Activated CD8-positive, alpha-beta memory T cell treated with anti-CD3 and anti-CD28 coated beads, Interleukin-2, amount 50 U/mL, for 4 hours (primary cell): ENCODE data around the gene LAYN.
A peak's percentile ranks its signal among the peaks of the same experiment; 100 is the strongest.

Experiments
- DNase-seq: peaks from one replicate; pipeline ENCODE4 v3.0.0-alpha.2; 2020

Gene LAYN

GRCh38 chr11:111562692-111563389 lies 22.3 kb downstream of the LAYN start:
- no peak for DNase-seq

- DNase-seq, result peak; percentile 65
These were observed 24.7 kb downstream of the LAYN start for GRCh38 chr11:111565114-111565720.

GRCh38 chr11:111566324-111566723 lies 25.8 kb downstream of the LAYN start:
- DNase-seq, result no peak

- DNase-seq, result no peak
These were observed 29.0 kb downstream of the LAYN start for GRCh38 chr11:111569476-111569875.

GRCh38 chr11:111570796-111571195 lies 30.3 kb downstream of the LAYN start:
- DNase-seq, result no peak

GRCh38 chr11:111571829-111572501 lies 31.4 kb downstream of the LAYN start:
- DNase-seq, result no peak

- DNase-seq, result no peak
These were observed 32.1 kb downstream of the LAYN start for GRCh38 chr11:111572581-111572980.

- no peak for DNase-seq
These were observed 33.3 kb downstream of the LAYN start for GRCh38 chr11:111573821-111574249.

- no peak for DNase-seq
These were observed 34.1 kb downstream of the LAYN start for GRCh38 chr11:111574373-111575225.

- no peak for DNase-seq
These were observed 35.2 kb downstream of the LAYN start for GRCh38 chr11:111575740-111576139.

GRCh38 chr11:111577821-111578220 lies 37.3 kb downstream of the LAYN start:
- no peak for DNase-seq

GRCh38 chr11:111581341-111581740 lies 40.8 kb downstream of the LAYN start:
- no peak for DNase-seq

- no peak for DNase-seq
These were observed 41.6 kb downstream of the LAYN start for GRCh38 chr11:111582163-111582562.

GRCh38 chr11:111582881-111583280 lies 42.4 kb downstream of the LAYN start:
- DNase-seq, result no peak

GRCh38 chr11:111585371-111585770 lies 44.9 kb downstream of the LAYN start:
- DNase-seq, result no peak

- DNase-seq, result peak; percentile 45
These were observed 45.9 kb downstream of the LAYN start for GRCh38 chr11:111586388-111586831.

GRCh38 chr11:111589114-111589513 lies 48.6 kb downstream of the LAYN start:
- no peak for DNase-seq

- no peak for DNase-seq
These were observed 49.5 kb downstream of the LAYN start for GRCh38 chr11:111589886-111590499.

- no peak for DNase-seq
These were observed 50.9 kb downstream of the LAYN start for GRCh38 chr11:111591187-111591960.

GRCh38 chr11:111592491-111592890 lies 52.0 kb downstream of the LAYN start:
- DNase-seq, result no peak

GRCh38 chr11:111596319-111596718 lies 55.8 kb downstream of the LAYN start:
- no peak for DNase-seq

- no peak for DNase-seq
These were observed 57.6 kb downstream of the LAYN start for GRCh38 chr11:111598148-111598547.
